ENCODE measurements around the gene ZNF334. TPM values are rescaled to one million over a fixed set of nuclear protein-coding genes. Genes with fewer than 3 reads are reported as not detected.

ZNF334 gene
- total RNA-seq, 1 experiment from 2014 or later: 19.5 TPM

DNA sequence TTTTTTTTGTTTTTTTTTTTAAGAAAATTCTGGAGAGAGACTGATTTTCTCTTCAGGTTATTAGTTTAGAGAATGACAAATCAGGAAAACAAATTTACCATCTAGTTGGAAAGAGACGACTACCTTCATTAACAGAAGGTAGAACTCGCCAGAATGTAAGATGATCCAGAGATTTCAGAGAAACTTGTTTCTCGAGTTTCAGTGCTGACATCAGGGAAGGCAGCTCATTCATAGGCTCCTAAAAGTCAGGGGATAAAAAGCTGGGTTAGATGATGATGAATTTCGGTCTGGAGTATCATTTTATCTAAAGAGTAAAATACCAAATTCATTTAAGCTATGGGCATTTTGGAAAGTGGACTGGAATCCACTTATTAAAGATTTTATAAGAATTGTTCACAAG lies 27.9 kb downstream of the ZNF334 start:
- Histone ChIP-seq H4K5ac (ENCODE audit: insufficient read length, low read depth, low read length) (no peak overlapping the region), H4K91ac (ENCODE audit: insufficient read length, low read depth, low read length) (no peak overlapping the region), H2BK120ac (ENCODE audit: low read depth, low read length, poor library complexity, severe bottlenecking) (no peak overlapping the region), H3K23me2 (ENCODE audit: insufficient read length, low read depth, low read length, poor library complexity, severe bottlenecking) (no peaks in the 10 kb centered on the region), H3K9ac (ENCODE audit: extremely low read depth, insufficient read length, low read length) (no peak overlapping the region), H3T11ph (ENCODE audit: low read length) (no peak overlapping the region), H4K20me1 (ENCODE audit: control insufficient read depth, insufficient read depth, insufficient read length) (no peaks in the 10 kb centered on the region), H3K56ac (ENCODE audit: insufficient read length, low read depth, low read length) (no peak overlapping the region), H3K4ac (ENCODE audit: low read depth, low read length) (no peak overlapping the region), H3K14ac (ENCODE audit: insufficient read depth, low read length) (no peak overlapping the region), H2BK15ac (ENCODE audit: low read depth, low read length) (no peak overlapping the region), H4K8ac (replicated peaks; ENCODE audit: insufficient read length, low read depth, low read length) (no peak overlapping the region), H3K18ac (ENCODE audit: insufficient read length, low read depth, low read length) (no peak overlapping the region), H3K4me2 (ENCODE audit: insufficient read depth, insufficient read length, low read length) (no peak overlapping the region), H2BK12ac (ENCODE audit: insufficient read length, low read depth, low read length) (no peak overlapping the region), H2AFZ (ENCODE audit: low read length) (no peak overlapping the region), H3K27me3 (ENCODE audit: insufficient read depth, low read length) (no peaks in the 10 kb centered on the region), H3K79me1 (ENCODE audit: insufficient read depth, low read depth, low read length, poor library complexity, severe bottlenecking) (no peaks in the 10 kb centered on the region), H2BK5ac (ENCODE audit: insufficient read length, low read length) (no peak overlapping the region), H2BK20ac (ENCODE audit: low read depth, low read length, poor library complexity, severe bottlenecking) (no peak overlapping the region), H3K4me1 (ENCODE audit: insufficient read depth, low read length) (no peaks in the 10 kb centered on the region), H3K9me3 (ENCODE audit: control insufficient read depth, low read depth, low read length) (no peaks in the 10 kb centered on the region), H3K23ac (ENCODE audit: insufficient read length, low read depth, low read length) (no peak overlapping the region), H2AK5ac (ENCODE audit: insufficient read length, low read length) (no peak overlapping the region), H3K27ac (ENCODE audit: insufficient read length, low read depth, low read length) (no peak overlapping the region), H3K79me2 (ENCODE audit: insufficient read depth, low read length) (no peaks in the 10 kb centered on the region)
- Mint-ChIP-seq H3K4me1 (peaks cover 18 to 26% of the 10 kb centered on the region in 2 experiments), H3K36me3 (ENCODE audit: insufficient read depth in 1 of 3, low read depth in 3 of 3) (peaks cover 0 to 12% (median 0%) of the 10 kb centered on the region in 3 experiments; a peak in 1 of 7 replicates), H3K27me3 (ENCODE audit: low read depth) (no peaks in the 10 kb centered on the region), H3K27ac (peak overlapping the region in 1 of 3 experiments; percentile 56; a peak in 1 of 7 replicates), H3K4me3 (no peak overlapping the region), H3K9me3 (peaks cover 0 to 4% of the 10 kb centered on the region in 2 experiments; a peak in 1 of 5 replicates)
- DNase-seq: no peak
- TF ChIP-seq, protein P1, sequence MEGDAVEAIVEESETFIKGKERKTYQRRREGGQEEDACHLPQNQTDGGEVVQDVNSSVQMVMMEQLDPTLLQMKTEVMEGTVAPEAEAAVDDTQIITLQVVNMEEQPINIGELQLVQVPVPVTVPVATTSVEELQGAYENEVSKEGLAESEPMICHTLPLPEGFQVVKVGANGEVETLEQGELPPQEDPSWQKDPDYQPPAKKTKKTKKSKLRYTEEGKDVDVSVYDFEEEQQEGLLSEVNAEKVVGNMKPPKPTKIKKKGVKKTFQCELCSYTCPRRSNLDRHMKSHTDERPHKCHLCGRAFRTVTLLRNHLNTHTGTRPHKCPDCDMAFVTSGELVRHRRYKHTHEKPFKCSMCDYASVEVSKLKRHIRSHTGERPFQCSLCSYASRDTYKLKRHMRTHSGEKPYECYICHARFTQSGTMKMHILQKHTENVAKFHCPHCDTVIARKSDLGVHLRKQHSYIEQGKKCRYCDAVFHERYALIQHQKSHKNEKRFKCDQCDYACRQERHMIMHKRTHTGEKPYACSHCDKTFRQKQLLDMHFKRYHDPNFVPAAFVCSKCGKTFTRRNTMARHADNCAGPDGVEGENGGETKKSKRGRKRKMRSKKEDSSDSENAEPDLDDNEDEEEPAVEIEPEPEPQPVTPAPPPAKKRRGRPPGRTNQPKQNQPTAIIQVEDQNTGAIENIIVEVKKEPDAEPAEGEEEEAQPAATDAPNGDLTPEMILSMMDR (conservative IDR thresholded peaks at IDR 0.05): no peak
- WGBS (ENCODE audit: extremely low coverage, insufficient read length, low lambda C conversion rate): no CpG with 5 or more reads among the region's 4 CpGs

Measured in H9 (cell line).